Measurements from ENCODE around the gene RCC1.
"Not testable (repeated sequence)": the region's sequence is repeated elsewhere in the genome, so short reads cannot be mapped to it uniquely, and the experiment has no call there.

RCC1 gene

GRCh38 chr1:28510970-28511440 lies 5.2 kb downstream of the RCC1 start:
- no peak for DNase-seq (ENCODE audit: low spot score)

- DNase-seq (ENCODE audit: low spot score) = no peak
Observed at GRCh38 chr1:28512058-28512611, 6.3 kb downstream of the RCC1 start.

- not testable (repeated sequence) for DNase-seq (ENCODE audit: low spot score)
Observed at GRCh38 chr1:28514445-28514933, 8.6 kb downstream of the RCC1 start.

- no peak for DNase-seq (ENCODE audit: low spot score)
Observed at GRCh38 chr1:28516518-28516956, 10.7 kb downstream of the RCC1 start.

GRCh38 chr1:28517649-28517999 lies 11.8 kb downstream of the RCC1 start:
- no peak for DNase-seq (ENCODE audit: low spot score)

GRCh38 chr1:28518000-28518744 lies 12.3 kb downstream of the RCC1 start:
- peak; percentile 91 for DNase-seq (ENCODE audit: low spot score)

GRCh38 chr1:28518745-28519341 lies 13.0 kb downstream of the RCC1 start:
- no peak for DNase-seq (ENCODE audit: low spot score)

- DNase-seq (ENCODE audit: low spot score) = no peak
Observed at GRCh38 chr1:28519946-28520725, 14.3 kb downstream of the RCC1 start.

GRCh38 chr1:28520796-28521195 lies 15.0 kb downstream of the RCC1 start:
- not testable (repeated sequence) for DNase-seq (ENCODE audit: low spot score)

GRCh38 chr1:28521502-28522164 lies 15.8 kb downstream of the RCC1 start:
- DNase-seq (ENCODE audit: low spot score) = no peak

DNA sequence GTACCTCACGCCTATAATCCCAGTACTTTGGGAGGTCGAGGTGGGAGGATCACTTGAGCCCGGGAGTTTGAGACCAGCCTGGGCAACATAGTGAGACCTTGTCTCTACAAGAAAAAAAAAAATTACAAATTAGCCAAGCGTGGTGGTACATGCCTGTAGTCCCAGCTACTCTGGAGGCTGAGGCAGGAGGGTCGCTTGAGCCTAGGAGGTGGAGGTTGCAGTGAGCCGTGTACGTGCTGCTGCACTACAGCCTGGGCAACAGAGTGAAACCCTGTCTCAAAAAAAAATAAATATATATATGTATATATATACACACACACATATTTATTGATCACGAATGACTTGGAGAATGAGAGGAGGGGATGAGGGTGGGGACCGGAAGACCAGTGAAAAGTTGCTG lies 16.7 kb downstream of the RCC1 start:
- not testable (repeated sequence) for DNase-seq (ENCODE audit: low spot score)

DNA sequence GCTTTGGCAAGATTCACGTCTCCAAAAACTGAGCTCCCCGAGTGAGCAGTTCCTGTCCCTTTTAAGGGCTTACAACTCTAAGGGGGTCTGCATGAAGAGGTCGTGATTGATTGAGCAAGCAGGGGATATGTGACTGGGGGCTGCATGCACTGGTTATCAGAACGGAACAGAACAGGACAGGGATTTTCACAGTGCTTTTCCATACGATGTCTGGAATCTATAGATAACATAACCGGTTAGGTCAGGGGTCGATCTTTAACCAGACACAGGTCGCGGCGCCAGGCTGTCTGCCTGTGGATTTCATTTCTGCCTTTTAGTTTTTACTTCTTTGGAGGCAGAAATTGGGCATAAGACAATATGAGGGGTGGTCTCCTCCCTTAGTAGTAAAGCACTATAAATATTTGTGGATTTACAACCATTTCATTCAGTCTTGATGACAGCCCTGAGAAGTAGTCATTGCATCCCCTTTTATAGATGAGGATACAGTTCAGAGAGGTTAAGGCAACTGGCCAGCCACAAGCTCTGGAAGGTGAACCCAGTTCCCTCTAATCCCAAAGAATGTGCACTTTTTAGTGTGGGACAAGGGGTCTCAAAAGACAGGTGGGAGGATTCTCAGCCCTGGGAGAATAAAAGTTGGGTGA lies 19.3 kb downstream of the RCC1 start:
- not testable (repeated sequence) for DNase-seq (ENCODE audit: low spot score)

- no peak for DNase-seq (ENCODE audit: low spot score)
Observed at GRCh38 chr1:28526886-28527285, 21.0 kb downstream of the RCC1 start.

DNA sequence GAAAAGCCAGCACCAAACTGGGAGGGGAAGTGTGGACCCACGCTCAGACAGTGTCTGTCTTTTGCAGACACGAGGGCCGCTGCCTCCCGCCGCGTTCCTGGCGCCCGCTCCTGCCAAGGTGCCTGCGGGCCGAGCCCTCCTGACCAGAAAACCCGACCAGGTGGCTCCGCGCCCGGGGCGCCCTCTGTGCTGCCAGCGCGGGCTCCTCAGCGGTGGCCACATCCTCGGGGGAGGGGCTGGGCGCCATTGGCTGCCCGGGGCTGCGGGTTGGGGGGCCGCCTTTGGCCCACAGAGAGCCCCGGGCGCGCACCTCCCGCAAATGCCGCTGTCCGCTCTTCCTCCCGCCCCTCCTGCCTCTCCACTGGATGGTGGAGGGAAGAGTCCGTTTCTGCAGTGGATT lies 24.6 kb downstream of the RCC1 start:
- no peak for DNase-seq (ENCODE audit: low spot score)

DNA sequence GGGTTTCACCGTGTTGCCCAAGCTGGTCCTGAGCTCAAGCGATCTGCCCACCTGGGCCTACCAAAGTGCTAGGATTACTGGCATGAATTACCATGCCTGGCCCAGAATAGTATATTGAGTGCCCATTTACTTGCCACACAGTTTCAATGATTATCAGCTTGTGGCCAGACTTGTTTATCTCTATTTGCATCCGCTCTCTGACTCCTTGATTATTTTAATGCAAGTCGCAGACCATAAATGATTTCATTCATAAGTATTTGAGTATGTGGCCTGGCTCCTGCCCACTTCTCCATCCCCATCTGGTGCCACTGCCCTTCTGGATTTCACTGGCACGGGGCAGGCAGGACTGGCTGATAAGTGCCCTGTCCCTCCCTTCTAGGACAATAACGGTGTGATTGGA lies 28.8 kb downstream of the RCC1 start:
- DNase-seq (ENCODE audit: low spot score) = no peak

- no peak for DNase-seq (ENCODE audit: low spot score)
Observed at GRCh38 chr1:28535180-28535579, 29.3 kb downstream of the RCC1 start.

GRCh38 chr1:28537457-28538199 lies 31.8 kb downstream of the RCC1 start:
- DNase-seq (ENCODE audit: low spot score) = no peak

GRCh38 chr1:28538286-28538685 lies 32.4 kb downstream of the RCC1 start:
- no peak for DNase-seq (ENCODE audit: low spot score)

DNA sequence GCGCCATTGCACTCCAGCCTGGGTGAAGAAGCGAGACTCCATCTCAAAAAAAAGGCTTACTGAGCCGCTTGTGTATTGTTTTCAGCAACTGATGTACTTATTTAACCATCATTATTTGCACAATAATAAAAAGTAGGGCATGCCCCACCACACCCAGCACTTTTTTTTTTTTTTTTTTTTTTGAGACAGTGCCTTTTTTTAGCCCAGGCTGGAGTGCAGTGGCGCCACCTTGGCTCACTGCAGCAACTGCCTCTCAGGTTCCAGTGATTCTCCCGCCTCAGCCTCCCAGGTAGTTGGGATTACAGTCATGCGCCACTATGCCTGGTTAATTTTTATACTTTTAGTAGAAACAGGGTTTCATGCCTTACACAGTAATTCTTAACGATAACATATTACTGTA lies 34.8 kb downstream of the RCC1 start:
- DNase-seq (ENCODE audit: low spot score) = no peak

DNA sequence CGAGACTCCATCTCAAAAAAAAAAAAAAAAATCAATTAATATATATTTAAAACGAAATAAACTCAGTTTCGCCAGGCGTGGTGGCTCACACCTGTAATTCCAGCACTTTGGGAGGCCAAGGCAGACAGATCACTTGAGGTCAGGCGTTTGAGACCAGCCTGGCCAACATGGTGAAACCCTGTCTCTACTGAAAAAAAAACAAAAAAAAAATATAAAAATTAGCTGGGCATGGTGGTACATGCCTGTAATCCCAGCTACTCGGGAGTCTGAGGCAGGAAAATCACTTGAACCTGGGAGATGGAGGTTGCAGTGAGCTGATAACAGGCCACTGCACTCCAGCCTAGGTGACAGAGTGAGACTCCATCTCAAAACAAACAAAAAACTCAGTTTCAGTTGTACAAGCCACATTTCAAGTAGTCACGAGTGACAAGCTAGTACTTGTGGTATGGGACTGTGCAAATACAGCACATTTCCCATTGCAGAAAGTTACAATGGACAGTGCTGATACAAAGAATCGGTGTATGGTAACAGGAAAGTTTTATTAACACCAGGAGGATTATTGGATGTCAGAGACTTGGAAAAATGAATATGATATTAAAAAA lies 35.7 kb downstream of the RCC1 start:
- not testable (repeated sequence) for DNase-seq (ENCODE audit: low spot score)
